K562 (cell line): ENCODE results near the gene GRWD1.

Experiments used
- ATF3 ChIP-seq, 2 experiments: fragments of 450-650 bp in 1 of 2; sonication (generic) in 1 of 2; formaldehyde crosslinking in 1 of 2; IDR thresholded peaks in 1 of 2; conservative IDR thresholded peaks in 1 of 2; 2 replicates each; pipeline versions ENCODE4 v1.6.1 to v1.8.1; 2016 to 2023; ENCODE audit warnings: mild to moderate bottlenecking in 2 of 2, moderate library complexity in 2 of 2, inconsistent platforms in 1 of 2, missing genetic modification reagents in 1 of 2
- CHD4 ChIP-seq: fragments of 200-600 bp; sonication (generic); IDR thresholded peaks from 3 replicates; pipeline ENCODE4 v1.6.1; 2012; ENCODE audit warnings: low read depth, mild to moderate bottlenecking, mixed read lengths, low read length, inconsistent platforms; ENCODE audit not compliant: insufficient read depth, insufficient replicate concordance, poor library complexity, severe bottlenecking
- CTCF ChIP-seq, 3 experiments: IDR thresholded peaks in 2 of 3; conservative IDR thresholded peaks in 1 of 3; 2 replicates each; pipeline ENCODE4 v1.5.1; 2011 to 2012; ENCODE audit warnings: low read length in 3 of 3, mild to moderate bottlenecking in 3 of 3, control low read depth in 2 of 3, improper control_type of control experiment in 1 of 3, inconsistent platforms in 1 of 3, low read depth in 1 of 3, mixed read lengths in 1 of 3, moderate library complexity in 1 of 3; ENCODE audit not compliant: insufficient read depth in 2 of 3
- E2F4 ChIP-seq: sonication (generic); formaldehyde crosslinking; IDR thresholded peaks from 2 replicates; pipeline ENCODE4 v1.8.0; 2022; ENCODE audit warnings: mild to moderate bottlenecking, low read depth, missing genetic modification reagents
- GMEB1 ChIP-seq: fragments of 250-450 bp; sonication (Bioruptor Pico); IDR thresholded peaks from 2 replicates; pipeline ENCODE4 v1.4.0; 2020; ENCODE audit warnings: mild to moderate bottlenecking
- POLR2AphosphoS2 ChIP-seq: IDR thresholded peaks from 2 replicates; pipeline ENCODE4 v1.6.1; 2012; ENCODE audit warnings: low read length, improper control_type of control experiment
- THAP12 ChIP-seq: fragments of 250-450 bp; sonication (Bioruptor Pico); IDR thresholded peaks from 2 replicates; pipeline ENCODE4 v1.9.0; 2021; ENCODE audit warnings: mild to moderate bottlenecking, inconsistent platforms
- TOE1 ChIP-seq, 2 experiments: fragments of 450-650 bp in 1 of 2; sonication (generic) in 1 of 2; formaldehyde crosslinking in 1 of 2; IDR thresholded peaks; 2 replicates each; pipeline versions ENCODE4 v1.7.1 to v1.8.0; 2016 to 2022; ENCODE audit warnings: borderline replicate concordance in 2 of 2, mild to moderate bottlenecking in 2 of 2, antibody characterized with exemption in 1 of 2, inconsistent platforms in 1 of 2, low read depth in 1 of 2, missing genetic modification reagents in 1 of 2, moderate library complexity in 1 of 2
- ZBTB40 ChIP-seq, 2 experiments: fragments of 450-650 bp in 1 of 2; sonication (generic) in 1 of 2; formaldehyde crosslinking in 1 of 2; IDR thresholded peaks; 2 replicates each; pipeline versions ENCODE4 v1.7.1 to v1.9.0; 2016 to 2022; ENCODE audit warnings: inconsistent platforms in 1 of 2, mild to moderate bottlenecking in 1 of 2, missing genetic modification reagents in 1 of 2
- ZNF274 ChIP-seq: IDR thresholded peaks from 2 replicates; pipeline ENCODE4 v1.6.1; 2011; ENCODE audit warnings: low read depth, mild to moderate bottlenecking, low read length, moderate library complexity, borderline replicate concordance

GRCh38 chr19:48500830-48501493, 55.2 kb downstream of the GRWD1 start:
- TF ChIP-seq TOE1 (IDR thresholded peaks at IDR 0.05; ENCODE audit: borderline replicate concordance) = no peak
- TF ChIP-seq TOE1 (CRISPR knock-in tag; IDR thresholded peaks at IDR 0.05; ENCODE audit: borderline replicate concordance, low read depth) = no peak
- no peak for TF ChIP-seq ZNF274
- no peak for TF ChIP-seq E2F4 (CRISPR knock-in tag)
- TF ChIP-seq CHD4 = no peak
- TF ChIP-seq ATF3 (IDR thresholded peaks at IDR 0.05) = no peak
- TF ChIP-seq ATF3 (CRISPR knock-in tag; conservative IDR thresholded peaks at IDR 0.05) = no peak
- TF ChIP-seq POLR2AphosphoS2 = no peak
- TF ChIP-seq CTCF (IDR thresholded peaks at IDR 0.05 in 2 of 3, conservative IDR thresholded peaks at IDR 0.05 in 1 of 3; ENCODE audit: insufficient read depth in 2 of 3, low read depth in 1 of 3, low read length in 3 of 3) = peak in 2 of 3 experiments; percentile 22 to 23; a peak in 2 of 6 replicates
- no peak for TF ChIP-seq GMEB1 (CRISPR knock-in tag)
- 0 out of 2 replicates have a peak, but pooled peaks have one; percentile 34 for TF ChIP-seq ZBTB40 (IDR thresholded peaks at IDR 0.05)
- TF ChIP-seq ZBTB40 (CRISPR knock-in tag; IDR thresholded peaks at IDR 0.05) = no peak
- TF ChIP-seq THAP12 (CRISPR knock-in tag) = no peak
